Neuronal stem cell (in vitro differentiated cells): ENCODE measurements around the gene SESN3.
"Not testable (repeated sequence)": the region's sequence is repeated elsewhere in the genome, so short reads cannot be mapped to it uniquely, and the experiment has no call there.

ENCODE experiments used
- DNase-seq: peaks from one replicate; pipeline ENCODE4 v3.0.0-alpha.2; 2013; ENCODE audit warnings: low spot score
- H2AFZ ChIP-seq: one replicate; pipeline ENCODE4 v1.6.1; 2013; ENCODE audit warnings: mild to moderate bottlenecking, low read length, inconsistent platforms
- H2AK5ac ChIP-seq: 2 replicates; pipeline ENCODE4 v1.6.1; 2013; ENCODE audit warnings: low read depth, mild to moderate bottlenecking, inconsistent platforms, low read length, moderate library complexity, mixed read lengths
- H2BK120ac ChIP-seq: 2 replicates; pipeline ENCODE4 v1.6.1; 2013; ENCODE audit warnings: low read depth, mild to moderate bottlenecking, inconsistent platforms, low read length, moderate library complexity, mixed read lengths
- H2BK12ac ChIP-seq: one replicate; pipeline ENCODE4 v1.6.1; 2013; ENCODE audit warnings: low read length, inconsistent platforms
- H2BK15ac ChIP-seq: 2 replicates; pipeline ENCODE4 v1.6.1; 2013; ENCODE audit warnings: mild to moderate bottlenecking, low read length, inconsistent platforms, mixed read lengths
- H2BK5ac ChIP-seq: one replicate; pipeline ENCODE4 v1.6.1; 2013; ENCODE audit warnings: inconsistent platforms, mild to moderate bottlenecking, low read length, moderate library complexity
- H3K14ac ChIP-seq: one replicate; pipeline ENCODE4 v1.6.1; 2013; ENCODE audit warnings: low read length, inconsistent platforms
- H3K18ac ChIP-seq: 2 replicates; pipeline ENCODE4 v1.6.1; 2013; ENCODE audit warnings: low read length, inconsistent platforms
- H3K23ac ChIP-seq: 2 replicates; pipeline ENCODE4 v1.6.1; 2013; ENCODE audit warnings: low read depth, mild to moderate bottlenecking, mixed read lengths, low read length, inconsistent platforms; ENCODE audit not compliant: poor library complexity
- H3K27ac ChIP-seq: replicated peaks from 3 replicates; pipeline ENCODE4 v1.5.1; 2013; ENCODE audit warnings: low read length, inconsistent platforms
- H3K27me3 ChIP-seq, 3 experiments: 2 replicates each; pipeline ENCODE4 v1.6.1; 2013; ENCODE audit warnings: low read length in 3 of 3, mild to moderate bottlenecking in 2 of 3, inconsistent platforms in 1 of 3, low read depth in 1 of 3, mixed read lengths in 1 of 3, moderate library complexity in 1 of 3; ENCODE audit not compliant: control insufficient read depth in 3 of 3, insufficient read depth in 3 of 3
- H3K36me3 ChIP-seq, 2 donors: replicated peaks in 1 of 2; 2 replicates each; pipeline ENCODE4 v1.6.1; 2013; ENCODE audit warnings: low read length in 2 of 2; ENCODE audit not compliant: control insufficient read depth in 2 of 2, insufficient read depth in 2 of 2
- H3K4ac ChIP-seq: 2 replicates; pipeline ENCODE4 v1.6.1; 2013; ENCODE audit warnings: inconsistent platforms, mild to moderate bottlenecking, low read length, moderate library complexity
- H3K4me1 ChIP-seq, 2 donors: 1 replicate in 1 of 2; 2 replicates in 1 of 2; pipeline ENCODE4 v1.6.1; 2013; ENCODE audit warnings: low read length in 2 of 2, low read depth in 1 of 2; ENCODE audit not compliant: control insufficient read depth in 2 of 2, insufficient read depth in 1 of 2
- H3K4me2 ChIP-seq: one replicate; pipeline ENCODE4 v1.6.1; 2013; ENCODE audit warnings: mild to moderate bottlenecking, low read length, inconsistent platforms; ENCODE audit not compliant: insufficient read depth, poor library complexity, severe bottlenecking
- H3K4me3 ChIP-seq, 2 donors: 2 replicates each; pipeline ENCODE4 v1.5.1; 2013; ENCODE audit warnings: low read length in 2 of 2, mild to moderate bottlenecking in 2 of 2, inconsistent platforms in 1 of 2, moderate library complexity in 1 of 2
- H3K79me1 ChIP-seq: one replicate; pipeline ENCODE4 v1.6.1; 2013; ENCODE audit warnings: low read depth, mild to moderate bottlenecking, inconsistent platforms, low read length, moderate library complexity
- H3K9ac ChIP-seq: one replicate; pipeline ENCODE4 v1.6.1; 2013; ENCODE audit warnings: mild to moderate bottlenecking, low read depth, low read length, inconsistent platforms; ENCODE audit not compliant: poor library complexity
- H3K9me3 ChIP-seq, 2 donors: replicated peaks in 1 of 2; 2 replicates each; pipeline versions ENCODE3 to v1.6.1; 2013; ENCODE audit warnings: low read length in 2 of 2, mild to moderate bottlenecking in 2 of 2, inconsistent platforms in 1 of 2, low read depth in 1 of 2, mixed read lengths in 1 of 2, moderate library complexity in 1 of 2; ENCODE audit not compliant: control insufficient read depth in 2 of 2, insufficient read depth in 1 of 2
- H4K8ac ChIP-seq: one replicate; pipeline ENCODE4 v1.6.1; 2013; ENCODE audit warnings: low read depth, mild to moderate bottlenecking, inconsistent platforms, low read length, moderate library complexity
- H4K91ac ChIP-seq: one replicate; pipeline ENCODE4 v1.6.1; 2013; ENCODE audit warnings: low read length, low read depth, mild to moderate bottlenecking, inconsistent platforms; ENCODE audit not compliant: poor library complexity
- WGBS, 2 donors: extraction: QIAGEN DNeasy Blood & Tissue Kit; methylation state at CpG; one replicate each; pipeline ENCODE4 v1.1.7; 2013; ENCODE audit warnings: missing lambda C conversion rate in 2 of 2, mixed read lengths in 1 of 2; ENCODE audit not compliant: insufficient read length in 2 of 2, insufficient replicate concordance in 1 of 2; ENCODE audit errors: extremely low coverage in 2 of 2; 5-methylcytosine and 5-hydroxymethylcytosine counted together

SESN3 gene

GRCh38 chr11:95218149-95218548 lies 12.9 kb downstream of the SESN3 start:
- Histone ChIP-seq H3K23ac (no peak overlapping the region), H2BK120ac (no peak overlapping the region), H2AK5ac (no peak overlapping the region), H3K27ac (no peak overlapping the region), H3K79me1 (peaks cover 2% of the 10 kb centered on the region), H3K18ac (no peak overlapping the region), H3K9me3 (peaks cover 0 to 5% of the 10 kb centered on the region in 2 donors), H3K4me1 (peaks cover 1 to 3% of the 10 kb centered on the region in 2 donors), H4K91ac (no peak overlapping the region), H3K4me3 (no peak overlapping the region), H4K8ac (no peak overlapping the region), H3K36me3 (peaks cover 0 to 9% of the 10 kb centered on the region in 2 donors), H3K9ac (no peak overlapping the region), H2BK15ac (no peak overlapping the region), H3K4ac (no peak overlapping the region), H2BK12ac (no peak overlapping the region), H3K4me2 (no peak overlapping the region), H3K14ac (no peak overlapping the region), H2AFZ (no peak overlapping the region), H3K27me3 (no peaks in the 10 kb centered on the region), H2BK5ac (no peak overlapping the region)
- no peak for DNase-seq
- WGBS, 2 donors: no CpG with 5 or more reads among the region's 2 CpGs

GRCh38 chr11:95212609-95213008 lies 18.4 kb downstream of the SESN3 start:
- Histone ChIP-seq H4K8ac (no peak overlapping the region), H3K18ac (no peak overlapping the region), H3K23ac (no peak overlapping the region), H3K4ac (no peak overlapping the region), H3K4me2 (no peak overlapping the region), H3K9me3 (peaks cover 0 to 5% of the 10 kb centered on the region in 2 donors), H3K4me3 (no peak overlapping the region), H2BK15ac (no peak overlapping the region), H2AK5ac (no peak overlapping the region), H3K27ac (no peak overlapping the region), H4K91ac (no peak overlapping the region), H3K14ac (no peak overlapping the region), H2BK120ac (no peak overlapping the region), H3K36me3 (peaks cover 0 to 6% of the 10 kb centered on the region in 2 donors), H2AFZ (no peak overlapping the region), H3K27me3 (no peaks in the 10 kb centered on the region), H3K4me1 (no peaks in the 10 kb centered on the region), H3K79me1 (peaks cover 4% of the 10 kb centered on the region), H3K9ac (no peak overlapping the region), H2BK12ac (no peak overlapping the region), H2BK5ac (no peak overlapping the region)
- DNase-seq: no peak
- WGBS, 2 donors: no CpG with 5 or more reads among the region's 1 CpG

GRCh38 chr11:95209535-95209934 lies 21.5 kb downstream of the SESN3 start:
- not testable (repeated sequence) for H4K8ac ChIP-seq, H3K36me3 ChIP-seq, H3K4me1 ChIP-seq, H3K79me1 ChIP-seq, H2AFZ ChIP-seq, H3K9ac ChIP-seq, H3K14ac ChIP-seq, H3K27me3 ChIP-seq, H4K91ac ChIP-seq, H3K4ac ChIP-seq, H3K9me3 ChIP-seq, H3K27ac ChIP-seq, H3K4me3 ChIP-seq, H2AK5ac ChIP-seq, H2BK15ac ChIP-seq, H2BK12ac ChIP-seq, H2BK5ac ChIP-seq, H3K23ac ChIP-seq, H3K4me2 ChIP-seq, H2BK120ac ChIP-seq, DNase-seq, H3K18ac ChIP-seq
- no CpG with 5 or more reads among the region's 6 CpGs for WGBS, 2 donors

GRCh38 chr11:95200781-95201457 lies 30.1 kb downstream of the SESN3 start:
- H3K27me3 ChIP-seq: no peaks in the 10 kb centered on the region
- no CpG with 5 or more reads among the region's 4 CpGs for WGBS, 2 donors
- no peak overlapping the region for H3K4ac ChIP-seq

More at GRCh38 chr11:95200781-95201457, 30.1 kb downstream of the SESN3 start:
- no peak overlapping the region for H3K18ac ChIP-seq
- no peak overlapping the region for H3K27ac ChIP-seq
- H3K79me1 ChIP-seq: no peaks in the 10 kb centered on the region
- no peak overlapping the region for H2BK120ac ChIP-seq
- H2AFZ ChIP-seq: no peak overlapping the region
- H3K23ac ChIP-seq: no peak overlapping the region
- no peak overlapping the region for H2BK12ac ChIP-seq
- H2AK5ac ChIP-seq: no peak overlapping the region
- H3K4me2 ChIP-seq: no peak overlapping the region
- H2BK15ac ChIP-seq: no peak overlapping the region
- no peak overlapping the region for H3K4me3 ChIP-seq
- DNase-seq: no peak
- no peak overlapping the region for H2BK5ac ChIP-seq
- peaks cover 1 to 7% of the 10 kb centered on the region in 2 donors for H3K9me3 ChIP-seq
- no peak overlapping the region for H4K8ac ChIP-seq
- no peaks in the 10 kb centered on the region for H3K36me3 ChIP-seq
- no peak overlapping the region for H3K14ac ChIP-seq
- no peaks in the 10 kb centered on the region for H3K4me1 ChIP-seq
- H4K91ac ChIP-seq: no peak overlapping the region
- H3K9ac ChIP-seq: no peak overlapping the region
